ENCODE measurements around the gene PAK5.

DNA sequence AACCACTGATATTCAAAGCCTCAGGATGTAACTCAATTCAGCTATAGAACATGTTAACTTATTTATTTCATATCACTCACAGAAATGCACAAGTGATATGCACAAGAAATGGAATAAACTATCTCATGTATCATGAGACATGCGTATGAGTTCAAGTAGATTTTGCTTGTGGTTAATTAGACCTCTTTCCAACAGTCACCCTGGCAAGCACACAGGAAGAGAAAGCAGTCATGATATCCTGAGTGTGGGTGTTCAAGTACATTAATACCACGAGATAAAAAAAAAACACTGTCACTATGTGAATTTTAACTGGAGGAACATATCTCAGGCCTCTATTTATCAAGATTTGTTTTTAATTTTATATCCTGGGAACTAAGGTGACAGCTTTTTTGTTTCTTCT lies 260.3 kb downstream of the PAK5 start:
- TF ChIP-seq CTCF (IDR thresholded peaks at IDR 0.05) (no peak), POLR2AphosphoS5 (IDR thresholded peaks at IDR 0.05) (no peak), POLR2A (IDR thresholded peaks at IDR 0.05) (no peak)
